ENCODE results near the gene SEMA6B.

- no peak for TF ChIP-seq CTCF (IDR thresholded peaks at IDR 0.05; ENCODE audit: low read depth, low read length)
- TF ChIP-seq EZH2phosphoT487 (IDR thresholded peaks at IDR 0.05; ENCODE audit: low read depth): no peak
Observed at GRCh38 chr19:4541114-4541805, 18.2 kb downstream of the SEMA6B start.
